OCI-LY7 (cell line): Measurements from ENCODE around the gene FAM174B.

Experiments used
- EZH2phosphoT487 ChIP-seq: fragments of 200-600 bp; sonication (generic); IDR thresholded peaks from 2 replicates; pipeline ENCODE4 v1.6.1; 2018; ENCODE audit warnings: low read depth, borderline replicate concordance, mild to moderate bottlenecking, mixed run types, antibody characterized with exemption, low read length, moderate library complexity, mixed read lengths
- TF ChIP-seq, protein P1 (sequence below): fragments of 200-600 bp; sonication (generic); conservative IDR thresholded peaks from 2 replicates; pipeline ENCODE4 v1.5.1; 2014; ENCODE audit warnings: mild to moderate bottlenecking, antibody characterized with exemption, low read length, moderate library complexity, mixed read lengths

DNA sequence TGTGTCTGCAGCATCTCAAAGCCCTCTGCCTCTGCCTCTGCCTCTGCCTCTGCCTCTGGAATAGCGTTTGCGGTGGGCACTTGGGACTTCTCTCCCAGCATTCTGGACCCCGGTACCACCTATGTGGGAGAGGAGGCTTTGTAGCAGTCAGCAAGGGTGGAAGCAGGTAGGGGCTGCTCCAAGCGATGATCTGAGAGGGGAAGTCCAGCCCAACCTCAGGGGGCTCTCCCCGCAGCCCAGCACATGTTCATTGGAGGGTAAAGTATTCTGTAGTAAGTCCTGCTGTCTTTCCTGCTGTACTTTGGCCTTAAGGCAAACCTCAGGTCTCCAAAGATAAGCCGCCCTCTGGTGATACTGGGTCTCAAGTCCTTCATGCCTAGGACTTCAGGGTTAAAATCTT is 68.6 kb downstream of the FAM174B start:
- TF ChIP-seq, protein P1, sequence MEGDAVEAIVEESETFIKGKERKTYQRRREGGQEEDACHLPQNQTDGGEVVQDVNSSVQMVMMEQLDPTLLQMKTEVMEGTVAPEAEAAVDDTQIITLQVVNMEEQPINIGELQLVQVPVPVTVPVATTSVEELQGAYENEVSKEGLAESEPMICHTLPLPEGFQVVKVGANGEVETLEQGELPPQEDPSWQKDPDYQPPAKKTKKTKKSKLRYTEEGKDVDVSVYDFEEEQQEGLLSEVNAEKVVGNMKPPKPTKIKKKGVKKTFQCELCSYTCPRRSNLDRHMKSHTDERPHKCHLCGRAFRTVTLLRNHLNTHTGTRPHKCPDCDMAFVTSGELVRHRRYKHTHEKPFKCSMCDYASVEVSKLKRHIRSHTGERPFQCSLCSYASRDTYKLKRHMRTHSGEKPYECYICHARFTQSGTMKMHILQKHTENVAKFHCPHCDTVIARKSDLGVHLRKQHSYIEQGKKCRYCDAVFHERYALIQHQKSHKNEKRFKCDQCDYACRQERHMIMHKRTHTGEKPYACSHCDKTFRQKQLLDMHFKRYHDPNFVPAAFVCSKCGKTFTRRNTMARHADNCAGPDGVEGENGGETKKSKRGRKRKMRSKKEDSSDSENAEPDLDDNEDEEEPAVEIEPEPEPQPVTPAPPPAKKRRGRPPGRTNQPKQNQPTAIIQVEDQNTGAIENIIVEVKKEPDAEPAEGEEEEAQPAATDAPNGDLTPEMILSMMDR, result no peak
- no peak for TF ChIP-seq EZH2phosphoT487
